ENCODE results near the gene FNDC11.

The FNDC11 gene

GRCh38 chr20:63601679-63602078 lies 47.7 kb downstream of the FNDC11 start:
- DNase-seq = peak; percentile 41

GRCh38 chr20:63602321-63602720 lies 48.4 kb downstream of the FNDC11 start:
- no peak for DNase-seq
